ENCODE results near the gene THSD7A.

Gene THSD7A

GRCh38 chr7:11540271-11540761 is 291.7 kb downstream of the THSD7A start:
- Histone ChIP-seq H3K36me3 (ENCODE audit: control insufficient read depth in 1 of 2, insufficient read depth in 2 of 2, low read length in 2 of 2) (no peaks in the 10 kb centered on the region), H3K27ac (ENCODE audit: low read depth, low read length) (no peak overlapping the region), H2BK12ac (ENCODE audit: low read length) (no peak overlapping the region)

GRCh38 chr7:11539853-11540252 is 292.1 kb downstream of the THSD7A start:
- Histone ChIP-seq H2BK5ac (ENCODE audit: low read depth, low read length, poor library complexity) (no peak overlapping the region), H2AK5ac (ENCODE audit: low read length) (no peak overlapping the region), H3K18ac (ENCODE audit: low read length) (no peak overlapping the region), H3K4me3 (ENCODE audit: low read depth, low read length) (no peak overlapping the region), H3K79me1 (ENCODE audit: low read length) (no peaks in the 10 kb centered on the region), H3K4ac (ENCODE audit: low read depth, low read length) (no peak overlapping the region), H3K23ac (ENCODE audit: low read length) (no peak overlapping the region), H3K9me3 (ENCODE audit: insufficient read depth, low read depth, low read length) (peaks cover 2% of the 10 kb centered on the region), H3K4me1 (ENCODE audit: control insufficient read depth in 1 of 2, insufficient read depth in 2 of 2, low read length in 2 of 2) (no peaks in the 10 kb centered on the region), H4K8ac (ENCODE audit: low read depth, low read length) (no peak overlapping the region), H2BK12ac (ENCODE audit: low read length) (no peak overlapping the region), H2AFZ (ENCODE audit: insufficient read depth, low read length, poor library complexity) (no peak overlapping the region), H3K79me2 (ENCODE audit: control insufficient read depth, insufficient read depth, low read length, poor library complexity) (no peaks in the 10 kb centered on the region), H3K4me2 (ENCODE audit: low read length) (no peak overlapping the region), H3K36me3 (ENCODE audit: control insufficient read depth in 1 of 2, insufficient read depth in 2 of 2, low read length in 2 of 2) (no peaks in the 10 kb centered on the region), H3K9ac (ENCODE audit: low read length) (no peak overlapping the region), H4K12ac (ENCODE audit: low read depth, low read length) (no peak overlapping the region), H3K27ac (ENCODE audit: low read depth, low read length) (no peak overlapping the region), H4K91ac (ENCODE audit: low read depth, low read length) (no peak overlapping the region), H2BK120ac (ENCODE audit: insufficient read depth, low read length, poor library complexity) (no peak overlapping the region), H3K27me3 (ENCODE audit: insufficient read depth, low read length) (no peaks in the 10 kb centered on the region), H3K14ac (ENCODE audit: low read length) (no peak overlapping the region)
- DNase-seq: no peak
- WGBS (ENCODE audit: extremely low coverage, insufficient coverage, insufficient read length): no CpG with 5 or more reads among the region's 3 CpGs

More at GRCh38 chr7:11540271-11540761, 291.7 kb downstream of the THSD7A start:
- Histone ChIP-seq H3K4me2 (ENCODE audit: low read length) (no peak overlapping the region), H4K12ac (ENCODE audit: low read depth, low read length) (no peak overlapping the region), H3K18ac (ENCODE audit: low read length) (no peak overlapping the region), H3K79me1 (ENCODE audit: low read length) (no peaks in the 10 kb centered on the region), H3K14ac (ENCODE audit: low read length) (no peak overlapping the region), H2AFZ (ENCODE audit: insufficient read depth, low read length, poor library complexity) (no peak overlapping the region), H3K23ac (ENCODE audit: low read length) (no peak overlapping the region), H4K8ac (ENCODE audit: low read depth, low read length) (no peak overlapping the region), H2BK120ac (ENCODE audit: insufficient read depth, low read length, poor library complexity) (no peak overlapping the region), H2AK5ac (ENCODE audit: low read length) (no peak overlapping the region), H3K9me3 (ENCODE audit: insufficient read depth, low read depth, low read length) (peaks cover 2% of the 10 kb centered on the region), H3K4me1 (ENCODE audit: control insufficient read depth in 1 of 2, insufficient read depth in 2 of 2, low read length in 2 of 2) (no peaks in the 10 kb centered on the region), H3K9ac (ENCODE audit: low read length) (no peak overlapping the region), H3K27me3 (ENCODE audit: insufficient read depth, low read length) (no peaks in the 10 kb centered on the region), H4K91ac (ENCODE audit: low read depth, low read length) (no peak overlapping the region), H3K4ac (ENCODE audit: low read depth, low read length) (no peak overlapping the region), H2BK5ac (ENCODE audit: low read depth, low read length, poor library complexity) (no peak overlapping the region), H3K79me2 (ENCODE audit: control insufficient read depth, insufficient read depth, low read length, poor library complexity) (no peaks in the 10 kb centered on the region), H3K4me3 (ENCODE audit: low read depth, low read length) (no peak overlapping the region)
- peak in 1 of 2 donors; percentile 7 for DNase-seq
- no CpG with 5 or more reads among the region's 3 CpGs for WGBS (ENCODE audit: extremely low coverage, insufficient coverage, insufficient read length)

GRCh38 chr7:11538751-11539299 is 293.2 kb downstream of the THSD7A start:
- no peak overlapping the region for H3K23ac ChIP-seq (ENCODE audit: low read length)
- H2BK12ac ChIP-seq (ENCODE audit: low read length): no peak overlapping the region
- no peak overlapping the region for H2BK120ac ChIP-seq (ENCODE audit: insufficient read depth, low read length, poor library complexity)
- H3K14ac ChIP-seq (ENCODE audit: low read length): no peak overlapping the region
- no peak overlapping the region for H3K4ac ChIP-seq (ENCODE audit: low read depth, low read length)
- H2AFZ ChIP-seq (ENCODE audit: insufficient read depth, low read length, poor library complexity): no peak overlapping the region
- no peak overlapping the region for H2AK5ac ChIP-seq (ENCODE audit: low read length)
- H3K4me1 ChIP-seq (ENCODE audit: control insufficient read depth in 1 of 2, insufficient read depth in 2 of 2, low read length in 2 of 2): no peaks in the 10 kb centered on the region
- WGBS (ENCODE audit: extremely low coverage, insufficient coverage, insufficient read length): no CpG with 5 or more reads among the region's 1 CpG
- no peak overlapping the region for H3K27ac ChIP-seq (ENCODE audit: low read depth, low read length)
- H3K9me3 ChIP-seq (ENCODE audit: insufficient read depth, low read depth, low read length): peaks cover 2% of the 10 kb centered on the region
- no peak overlapping the region for H4K91ac ChIP-seq (ENCODE audit: low read depth, low read length)
- H3K4me3 ChIP-seq (ENCODE audit: low read depth, low read length): no peak overlapping the region
- no peak overlapping the region for H3K4me2 ChIP-seq (ENCODE audit: low read length)
- no peaks in the 10 kb centered on the region for H3K79me2 ChIP-seq (ENCODE audit: control insufficient read depth, insufficient read depth, low read length, poor library complexity)
- no peak overlapping the region for H2BK5ac ChIP-seq (ENCODE audit: low read depth, low read length, poor library complexity)
- H3K9ac ChIP-seq (ENCODE audit: low read length): no peak overlapping the region
- DNase-seq: no peak
- H3K79me1 ChIP-seq (ENCODE audit: low read length): no peaks in the 10 kb centered on the region
- H3K18ac ChIP-seq (ENCODE audit: low read length): no peak overlapping the region
- no peak overlapping the region for H4K8ac ChIP-seq (ENCODE audit: low read depth, low read length)
- H4K12ac ChIP-seq (ENCODE audit: low read depth, low read length): no peak overlapping the region
- H3K27me3 ChIP-seq (ENCODE audit: insufficient read depth, low read length): no peaks in the 10 kb centered on the region
- no peaks in the 10 kb centered on the region for H3K36me3 ChIP-seq (ENCODE audit: control insufficient read depth in 1 of 2, insufficient read depth in 2 of 2, low read length in 2 of 2)

GRCh38 chr7:11533229-11533820 is 298.7 kb downstream of the THSD7A start:
- Histone ChIP-seq H2BK12ac (ENCODE audit: low read length) (no peak overlapping the region), H3K4me2 (ENCODE audit: low read length) (no peak overlapping the region), H3K4me1 (ENCODE audit: control insufficient read depth in 1 of 2, insufficient read depth in 2 of 2, low read length in 2 of 2) (no peaks in the 10 kb centered on the region), H4K8ac (ENCODE audit: low read depth, low read length) (no peak overlapping the region), H3K18ac (ENCODE audit: low read length) (no peak overlapping the region), H3K79me2 (ENCODE audit: control insufficient read depth, insufficient read depth, low read length, poor library complexity) (no peaks in the 10 kb centered on the region), H2BK120ac (ENCODE audit: insufficient read depth, low read length, poor library complexity) (no peak overlapping the region), H3K14ac (ENCODE audit: low read length) (no peak overlapping the region), H4K91ac (ENCODE audit: low read depth, low read length) (no peak overlapping the region), H3K36me3 (ENCODE audit: control insufficient read depth in 1 of 2, insufficient read depth in 2 of 2, low read length in 2 of 2) (no peaks in the 10 kb centered on the region), H4K12ac (ENCODE audit: low read depth, low read length) (no peak overlapping the region), H3K23ac (ENCODE audit: low read length) (no peak overlapping the region), H3K27ac (ENCODE audit: low read depth, low read length) (no peak overlapping the region), H3K27me3 (ENCODE audit: insufficient read depth, low read length) (no peaks in the 10 kb centered on the region), H2BK5ac (ENCODE audit: low read depth, low read length, poor library complexity) (no peak overlapping the region), H3K4me3 (ENCODE audit: low read depth, low read length) (no peak overlapping the region), H3K79me1 (ENCODE audit: low read length) (no peaks in the 10 kb centered on the region), H3K9ac (ENCODE audit: low read length) (no peak overlapping the region), H3K9me3 (ENCODE audit: insufficient read depth, low read depth, low read length) (peaks cover 2% of the 10 kb centered on the region), H2AK5ac (ENCODE audit: low read length) (no peak overlapping the region), H3K4ac (ENCODE audit: low read depth, low read length) (no peak overlapping the region), H2AFZ (ENCODE audit: insufficient read depth, low read length, poor library complexity) (no peak overlapping the region)
- DNase-seq: no peak
- WGBS (ENCODE audit: extremely low coverage, insufficient coverage, insufficient read length): no CpG with 5 or more reads among the region's 3 CpGs

Measured in trophoblast cell (in vitro differentiated cells and primary cell).